ENCODE measurements around the gene PGM1. TPM values are rescaled to one million over a fixed set of nuclear protein-coding genes. Genes with fewer than 3 reads are reported as not detected.

Gene PGM1
- total and polyA plus RNA-seq, 2 donors (not counting 3 experiments of a cell fraction or from before 2014, with no cell fraction given) = 9.3 to 21.0 TPM

DNA sequence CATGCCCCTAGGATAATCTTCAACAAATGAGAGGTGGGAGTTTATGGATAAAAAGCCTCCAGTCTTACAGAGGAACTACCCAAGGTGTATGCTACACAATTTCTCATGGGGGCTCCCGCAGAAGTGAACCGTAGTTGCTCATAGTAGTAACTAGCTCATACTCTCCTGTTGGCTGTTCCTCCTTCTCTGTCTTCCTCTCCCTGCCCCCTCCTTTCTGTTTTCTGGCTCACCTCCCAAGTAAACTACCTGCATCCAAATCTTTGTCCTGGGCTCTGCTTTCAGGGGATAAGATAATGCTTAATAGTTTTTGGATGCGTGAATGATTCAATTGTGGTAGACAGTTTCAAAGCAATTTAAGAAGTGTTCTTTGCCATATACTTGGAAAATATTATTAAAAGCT, 90.5 kb downstream of the PGM1 start:
- TF ChIP-seq, protein P1, sequence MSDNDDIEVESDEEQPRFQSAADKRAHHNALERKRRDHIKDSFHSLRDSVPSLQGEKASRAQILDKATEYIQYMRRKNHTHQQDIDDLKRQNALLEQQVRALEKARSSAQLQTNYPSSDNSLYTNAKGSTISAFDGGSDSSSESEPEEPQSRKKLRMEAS (IDR thresholded peaks at IDR 0.05; ENCODE audit: insufficient read depth, insufficient read length) = no peak
- TF ChIP-seq POLR2AphosphoS5 (IDR thresholded peaks at IDR 0.05; ENCODE audit: insufficient read depth, low read depth, low read length) = no peak
- no peak for TF ChIP-seq JUN (IDR thresholded peaks at IDR 0.05; ENCODE audit: borderline replicate concordance, insufficient read depth, insufficient read length, low read depth)
- no peak for TF ChIP-seq GATA2 (IDR thresholded peaks at IDR 0.05; ENCODE audit: insufficient read depth, insufficient read length, low read depth, low read length)
- no peak for TF ChIP-seq POLR2A (IDR thresholded peaks at IDR 0.05; ENCODE audit: low read depth, low read length)
- TF ChIP-seq, protein P2, sequence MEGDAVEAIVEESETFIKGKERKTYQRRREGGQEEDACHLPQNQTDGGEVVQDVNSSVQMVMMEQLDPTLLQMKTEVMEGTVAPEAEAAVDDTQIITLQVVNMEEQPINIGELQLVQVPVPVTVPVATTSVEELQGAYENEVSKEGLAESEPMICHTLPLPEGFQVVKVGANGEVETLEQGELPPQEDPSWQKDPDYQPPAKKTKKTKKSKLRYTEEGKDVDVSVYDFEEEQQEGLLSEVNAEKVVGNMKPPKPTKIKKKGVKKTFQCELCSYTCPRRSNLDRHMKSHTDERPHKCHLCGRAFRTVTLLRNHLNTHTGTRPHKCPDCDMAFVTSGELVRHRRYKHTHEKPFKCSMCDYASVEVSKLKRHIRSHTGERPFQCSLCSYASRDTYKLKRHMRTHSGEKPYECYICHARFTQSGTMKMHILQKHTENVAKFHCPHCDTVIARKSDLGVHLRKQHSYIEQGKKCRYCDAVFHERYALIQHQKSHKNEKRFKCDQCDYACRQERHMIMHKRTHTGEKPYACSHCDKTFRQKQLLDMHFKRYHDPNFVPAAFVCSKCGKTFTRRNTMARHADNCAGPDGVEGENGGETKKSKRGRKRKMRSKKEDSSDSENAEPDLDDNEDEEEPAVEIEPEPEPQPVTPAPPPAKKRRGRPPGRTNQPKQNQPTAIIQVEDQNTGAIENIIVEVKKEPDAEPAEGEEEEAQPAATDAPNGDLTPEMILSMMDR (IDR thresholded peaks at IDR 0.05; ENCODE audit: extremely low read depth in 1 of 2, insufficient read depth in 1 of 2, low read depth in 1 of 2, low read length in 2 of 2) = no peak
- no peak overlapping the region for H3K9ac ChIP-seq (replicated peaks; ENCODE audit: extremely low read depth, insufficient read depth, low read length)
- DNase-seq (ENCODE audit: low read depth, low spot score) (no peak), FAIRE-seq (no peak)
- H3K4me2 ChIP-seq (ENCODE audit: insufficient read depth, low read length) = no peak overlapping the region
- H2AFZ ChIP-seq (ENCODE audit: low read depth, low read length) = no peak overlapping the region
- H3K27ac ChIP-seq (ENCODE audit: insufficient read depth, low read depth, low read length) = no peak overlapping the region
- dilution Hi-C loops (cut with MboI; ENCODE audit: extremely low pct_ligation_motif_present, low sequenced_read_pairs) (loop anchor here (25.0 kb wide), 1 partner anchor 454 kb away; no protein-coding TSS in a partner anchor), intact Hi-C loops (cut with micrococcal nuclease) (no loop called here)
- ChIA-PET CTCF (interaction anchor here (1.2 to 3.8 kb wide), 6 partner anchors 8 to 563 kb away, joined by 3 to 34 read pairs (median 8); no protein-coding TSS in a partner anchor), POLR2A (no interaction called here)
- H3K4me3 ChIP-seq (replicated peaks in 1 of 3; ENCODE audit: insufficient read depth in 1 of 3, low read depth in 1 of 3, low read length in 3 of 3) = no peak overlapping the region
- no peaks in the 10 kb centered on the region for H4K20me1 ChIP-seq (replicated peaks; ENCODE audit: control insufficient read depth, extremely low read depth, insufficient read depth, low read length)
- H3K4me1 ChIP-seq (ENCODE audit: control insufficient read depth, extremely low read depth, insufficient read depth, low read length) = no peaks in the 10 kb centered on the region
- H3K79me2 ChIP-seq (ENCODE audit: control insufficient read depth, insufficient read depth, low read length) = no peaks in the 10 kb centered on the region
- H3K9me3 ChIP-seq (replicated peaks; ENCODE audit: control insufficient read depth, insufficient read depth, low read length) = no peaks in the 10 kb centered on the region
- no peaks in the 10 kb centered on the region for H3K9me1 ChIP-seq (replicated peaks; ENCODE audit: control insufficient read depth, extremely low read depth, insufficient read depth, low read length)
- peaks cover 0 to 6% of the 10 kb centered on the region in 2 experiments for H3K27me3 ChIP-seq (ENCODE audit: control insufficient read depth in 2 of 2, insufficient read depth in 2 of 2, low read length in 2 of 2)
- BruUV-seq (replicated peaks) = no TSS peak
- H3K36me3 ChIP-seq (ENCODE audit: control insufficient read depth in 2 of 2, extremely low read depth in 1 of 2, insufficient read depth in 2 of 2, low read length in 2 of 2) = no peaks in the 10 kb centered on the region

All from endothelial cell of umbilical vein (primary cell).